ENCODE data around the gene ETFB. TPM values are rescaled to one million over a fixed set of nuclear protein-coding genes. Genes with fewer than 3 reads are reported as not detected.

ETFB gene
- total RNA-seq, 1 donor: 76.4 TPM

- TF ChIP-seq CTCF (IDR thresholded peaks at IDR 0.05; ENCODE audit: insufficient read depth, low read depth, low read length): no peak
- no peak for DNase-seq (ENCODE audit: low read depth)
- H3K4me3 ChIP-seq (ENCODE audit: low read depth, low read length): no peak overlapping the region
These were observed 46.4 kb downstream of the ETFB start for GRCh38 chr19:51319649-51320279.

- TF ChIP-seq CTCF (IDR thresholded peaks at IDR 0.05; ENCODE audit: insufficient read depth, low read depth, low read length): no peak
- DNase-seq (ENCODE audit: low read depth): no peak
- H3K4me3 ChIP-seq (ENCODE audit: low read depth, low read length): no peak overlapping the region
These were observed 47.2 kb downstream of the ETFB start for GRCh38 chr19:51318687-51319648.

- no peak overlapping the region for H3K4me3 ChIP-seq (ENCODE audit: low read depth, low read length)
- TF ChIP-seq CTCF (IDR thresholded peaks at IDR 0.05; ENCODE audit: insufficient read depth, low read depth, low read length): no peak
- no peak for DNase-seq (ENCODE audit: low read depth)
These were observed 48.2 kb downstream of the ETFB start for GRCh38 chr19:51317968-51318367.

DNA sequence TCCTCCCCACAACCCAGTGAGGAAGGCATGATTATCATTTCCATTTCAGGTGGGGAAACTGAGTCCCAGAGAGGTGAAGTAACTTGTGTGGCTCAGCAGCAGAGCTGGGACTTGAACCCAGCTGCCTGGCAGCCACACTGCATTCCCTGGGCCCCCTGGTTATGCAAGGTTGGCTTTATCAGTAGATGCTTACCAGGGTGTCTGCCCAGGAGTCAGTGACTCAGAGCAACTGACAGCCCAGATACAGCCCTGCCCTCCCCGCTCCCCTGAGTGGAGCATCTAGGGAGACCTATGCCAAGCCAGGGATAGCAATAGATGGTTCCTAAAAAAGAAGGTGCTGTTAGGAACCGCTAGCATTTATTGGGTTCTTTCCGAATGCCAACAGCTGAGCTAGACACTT, 48.8 kb downstream of the ETFB start:
- TF ChIP-seq CTCF (IDR thresholded peaks at IDR 0.05; ENCODE audit: insufficient read depth, low read depth, low read length): no peak
- no peak overlapping the region for H3K4me3 ChIP-seq (ENCODE audit: low read depth, low read length)
- no peak for DNase-seq (ENCODE audit: low read depth)

DNA sequence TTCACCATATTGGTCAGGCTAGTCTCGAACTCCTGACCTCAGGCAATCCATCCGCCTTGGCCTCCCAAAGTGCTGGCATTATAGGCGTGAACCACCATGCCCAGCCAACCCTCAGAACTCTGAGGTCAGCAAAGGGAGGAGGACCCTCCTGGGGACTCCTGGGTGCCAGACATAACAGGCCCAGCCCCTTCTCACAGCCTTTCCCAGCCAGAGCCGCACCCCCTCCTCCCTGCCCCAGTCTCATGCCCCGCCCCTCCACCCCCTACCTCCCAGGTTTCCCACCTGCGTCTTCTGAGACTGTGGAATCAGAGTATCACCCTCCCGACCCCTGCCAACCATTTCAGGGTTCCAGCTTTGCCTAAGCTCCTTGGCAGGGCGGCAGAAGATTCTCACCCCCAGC, 49.5 kb downstream of the ETFB start:
- DNase-seq (ENCODE audit: low read depth): no peak
- no peak for TF ChIP-seq CTCF (IDR thresholded peaks at IDR 0.05; ENCODE audit: insufficient read depth, low read depth, low read length)
- H3K4me3 ChIP-seq (ENCODE audit: low read depth, low read length): no peak overlapping the region

- TF ChIP-seq CTCF (IDR thresholded peaks at IDR 0.05; ENCODE audit: insufficient read depth, low read depth, low read length): no peak
- H3K4me3 ChIP-seq (ENCODE audit: low read depth, low read length): no peak within 1 kb of the TSS
- no peak for DNase-seq (ENCODE audit: low read depth)
These were observed 54.6 kb downstream of the ETFB start, which contains the start of gene IGLON5 for GRCh38 chr19:51311351-51312257. IGLON5 (plus strand) TSS chr19:51311644; CDS start chr19:51311848, 204 bp downstream.

Measured in fibroblast of villous mesenchyme (primary cell).